Measurements from ENCODE around the gene DIAPH1.

DIAPH1 gene

DNA sequence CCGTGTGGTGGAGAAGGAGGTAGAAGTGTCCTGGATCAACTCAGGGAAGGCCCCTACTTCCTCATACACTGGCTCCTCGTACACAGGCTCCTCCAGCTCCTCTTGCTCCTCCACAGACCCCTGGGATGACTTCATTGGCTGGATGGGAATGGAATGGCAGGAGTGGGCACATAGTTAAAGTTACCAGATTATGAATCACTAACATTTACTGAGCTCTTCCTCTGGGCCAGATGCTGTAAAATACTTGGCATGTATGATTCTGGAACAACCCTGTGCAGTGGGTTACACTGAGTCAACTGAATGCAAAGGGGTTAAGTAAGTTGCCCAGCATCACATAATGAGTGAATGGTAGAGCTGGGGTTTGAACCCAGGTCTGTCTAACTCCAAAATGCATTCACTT, 35.5 kb upstream of the DIAPH1 start:
- Histone ChIP-seq H3K27me3 (ENCODE audit: control insufficient read depth in 1 of 2, insufficient read depth in 2 of 2, low read length in 2 of 2) (no peaks in the 10 kb centered on the region), H3K27ac (ENCODE audit: low read depth, low read length) (no peak overlapping the region), H3K4me1 (ENCODE audit: control insufficient read depth in 1 of 2, insufficient read depth in 2 of 2, low read length in 2 of 2) (peaks cover 11 to 13% of the 10 kb centered on the region in 2 donors), H3K9me3 (ENCODE audit: control insufficient read depth in 1 of 2, low read length in 2 of 2) (no peaks in the 10 kb centered on the region), H3K36me3 (ENCODE audit: control insufficient read depth in 1 of 2, insufficient read depth in 2 of 2, low read length in 2 of 2) (peaks cover 3 to 5% of the 10 kb centered on the region in 2 donors), H3K9ac (ENCODE audit: low read depth in 1 of 2, low read length in 2 of 2) (no peak overlapping the region), H3K4me3 (ENCODE audit: low read depth in 1 of 2, low read length in 2 of 2) (no peak overlapping the region)

DNA sequence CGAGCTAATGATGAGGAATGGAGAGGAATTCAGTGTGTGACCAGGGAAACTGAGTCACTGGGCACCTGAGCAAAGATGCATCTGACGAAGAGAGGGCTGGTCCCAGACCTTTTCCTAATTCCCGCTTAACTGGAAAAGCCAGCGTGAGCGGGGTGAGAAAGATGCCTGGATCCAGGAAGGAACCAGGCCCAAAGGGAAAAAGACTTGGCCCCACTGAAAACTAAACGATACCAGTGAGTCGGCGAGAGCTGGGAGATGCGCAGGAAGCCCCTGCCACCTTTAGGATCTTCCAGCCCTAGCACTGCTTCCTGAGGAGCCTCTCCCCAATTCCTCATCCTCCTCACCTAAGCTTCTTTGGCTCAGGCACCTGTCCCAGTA, 32.9 kb upstream of the DIAPH1 start:
- Histone ChIP-seq H3K27ac (ENCODE audit: low read depth, low read length) (no peak overlapping the region), H3K4me3 (ENCODE audit: low read depth in 1 of 2, low read length in 2 of 2) (peak overlapping the region; percentile 78 to 82), H3K9ac (ENCODE audit: low read depth in 1 of 2, low read length in 2 of 2) (peak overlapping the region; percentile 7 to 50), H3K4me1 (ENCODE audit: control insufficient read depth in 1 of 2, insufficient read depth in 2 of 2, low read length in 2 of 2) (peaks cover 11 to 13% of the 10 kb centered on the region in 2 donors), H3K27me3 (ENCODE audit: control insufficient read depth in 1 of 2, insufficient read depth in 2 of 2, low read length in 2 of 2) (no peaks in the 10 kb centered on the region), H3K36me3 (ENCODE audit: control insufficient read depth in 1 of 2, insufficient read depth in 2 of 2, low read length in 2 of 2) (peaks cover 0 to 5% of the 10 kb centered on the region in 2 donors), H3K9me3 (ENCODE audit: control insufficient read depth in 1 of 2, low read length in 2 of 2) (no peaks in the 10 kb centered on the region)

DNA sequence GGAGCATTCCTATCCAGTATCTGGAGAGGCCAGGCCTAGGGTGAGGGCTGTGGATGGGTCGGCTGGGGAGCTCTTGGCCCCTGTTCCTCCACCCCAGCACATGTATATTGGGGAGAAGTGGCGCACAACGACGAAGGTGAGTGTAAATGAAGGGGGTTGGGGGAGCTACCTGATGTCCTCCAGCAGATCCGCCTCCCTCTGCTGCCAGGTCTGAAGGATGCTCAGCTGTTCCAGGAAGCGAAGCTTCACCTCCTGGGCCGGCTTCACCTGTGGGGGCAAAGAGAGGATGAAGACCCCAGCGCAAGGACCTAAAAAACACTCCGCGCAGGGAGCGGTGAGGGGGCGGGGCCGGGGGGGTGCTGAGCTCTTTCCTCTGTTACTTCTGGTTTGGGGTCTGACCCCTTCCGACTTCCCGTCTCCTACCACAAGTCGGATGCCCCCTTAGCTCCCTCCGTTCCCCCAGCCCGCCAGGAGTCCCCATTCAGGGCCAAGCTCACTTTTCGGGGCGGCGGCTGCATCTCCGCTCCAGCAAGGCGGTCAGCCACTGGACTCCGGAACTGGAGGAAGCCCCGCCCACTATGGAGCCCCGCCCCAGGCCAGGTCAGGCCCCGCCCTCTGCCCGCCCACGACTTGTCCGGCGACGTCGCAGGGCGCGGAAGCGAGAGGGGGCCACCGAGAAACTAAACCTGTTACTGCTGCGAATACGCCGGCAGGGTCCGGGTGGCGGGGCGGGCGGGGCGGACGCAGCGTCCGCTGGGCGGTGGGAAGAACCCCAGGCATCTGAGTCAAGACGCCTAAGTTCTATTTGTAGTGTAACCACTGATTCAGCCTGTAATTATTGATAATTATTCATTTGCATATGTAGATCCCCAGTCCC, 32.3 kb upstream of the DIAPH1 start, which contains the start of gene FCHSD1:
Gene FCHSD1, minus strand, starts transcription at position 568 of the 877 bp plus-strand sequence. Its CDS starts 50 bp downstream, at position 518.
- no peaks in the 10 kb centered on the region for H3K9me3 ChIP-seq (ENCODE audit: control insufficient read depth in 1 of 2, low read length in 2 of 2)
- H3K27ac ChIP-seq (ENCODE audit: low read depth, low read length): no peak within 1 kb of the TSS
- H3K27me3 ChIP-seq (ENCODE audit: control insufficient read depth in 1 of 2, insufficient read depth in 2 of 2, low read length in 2 of 2): no peaks in the 10 kb centered on the region
- peak within 1 kb of the TSS; percentile 50 to 58 for H3K9ac ChIP-seq (ENCODE audit: low read depth in 1 of 2, low read length in 2 of 2)
- H3K4me1 ChIP-seq (ENCODE audit: control insufficient read depth in 1 of 2, insufficient read depth in 2 of 2, low read length in 2 of 2): peaks cover 11 to 13% of the 10 kb centered on the region in 2 donors
- peaks cover 0 to 12% of the 10 kb centered on the region in 2 donors for H3K36me3 ChIP-seq (ENCODE audit: control insufficient read depth in 1 of 2, insufficient read depth in 2 of 2, low read length in 2 of 2)
- H3K4me3 ChIP-seq (ENCODE audit: low read depth in 1 of 2, low read length in 2 of 2): peak within 1 kb of the TSS; percentile 78 to 82

DNA sequence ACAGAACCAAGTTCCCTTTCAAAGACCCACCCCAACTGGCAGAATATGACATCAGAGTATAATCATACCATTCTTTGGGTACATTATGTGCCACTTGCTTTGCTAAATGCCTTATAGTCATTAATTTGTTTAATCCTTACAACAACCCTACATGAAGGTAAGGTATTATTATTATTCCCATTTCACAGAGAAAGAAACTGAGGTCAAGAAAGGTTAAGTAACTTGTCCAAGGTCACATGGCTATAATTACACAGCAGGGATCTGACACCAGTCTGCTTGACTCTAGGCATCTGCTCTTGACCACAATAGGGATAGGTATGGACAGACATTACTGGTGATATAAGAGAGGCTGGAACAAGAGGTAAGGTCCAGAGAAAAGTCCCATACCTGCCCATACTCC, 31.2 kb upstream of the DIAPH1 start:
- H3K4me3 ChIP-seq (ENCODE audit: low read depth in 1 of 2, low read length in 2 of 2): no peak overlapping the region
- H3K9ac ChIP-seq (ENCODE audit: low read depth in 1 of 2, low read length in 2 of 2): no peak overlapping the region
- no peak overlapping the region for H3K27ac ChIP-seq (ENCODE audit: low read depth, low read length)
- H3K27me3 ChIP-seq (ENCODE audit: control insufficient read depth in 1 of 2, insufficient read depth in 2 of 2, low read length in 2 of 2): no peaks in the 10 kb centered on the region
- H3K9me3 ChIP-seq (ENCODE audit: control insufficient read depth in 1 of 2, low read length in 2 of 2): no peaks in the 10 kb centered on the region
- peaks cover 11 to 13% of the 10 kb centered on the region in 2 donors for H3K4me1 ChIP-seq (ENCODE audit: control insufficient read depth in 1 of 2, insufficient read depth in 2 of 2, low read length in 2 of 2)
- peaks cover 7 to 12% of the 10 kb centered on the region in 2 donors for H3K36me3 ChIP-seq (ENCODE audit: control insufficient read depth in 1 of 2, insufficient read depth in 2 of 2, low read length in 2 of 2)

DNA sequence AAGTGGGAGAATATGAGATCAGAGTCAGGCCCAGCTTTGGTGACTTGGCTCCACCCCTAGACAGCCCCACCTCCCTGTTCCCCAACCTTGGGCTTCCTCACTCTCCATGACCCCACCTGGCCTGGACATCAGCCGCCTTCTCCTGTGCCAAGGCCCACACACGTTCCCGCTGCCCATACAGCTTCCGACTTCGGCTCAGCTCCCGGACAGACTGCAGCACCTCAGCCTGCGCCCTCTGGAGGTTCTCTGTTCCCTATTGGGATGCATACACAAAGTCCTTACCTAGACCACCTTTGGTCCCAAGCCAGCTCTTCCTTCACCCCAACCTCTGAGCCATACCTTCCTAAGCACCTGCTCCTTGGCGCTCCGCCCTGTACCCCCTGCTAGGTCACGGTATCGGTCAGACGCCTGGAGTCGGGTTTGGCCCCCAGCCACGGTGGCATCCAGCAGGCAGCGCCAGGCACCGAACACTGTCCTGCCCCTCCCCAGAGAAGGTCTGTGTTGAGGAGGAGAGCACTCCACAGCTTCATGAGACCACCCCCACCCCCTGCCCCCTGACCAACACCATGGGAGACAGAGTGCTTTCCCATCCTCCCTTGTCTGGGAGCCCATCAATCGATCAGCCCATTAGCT, 30.4 kb upstream of the DIAPH1 start:
- Histone ChIP-seq H3K4me1 (ENCODE audit: control insufficient read depth in 1 of 2, insufficient read depth in 2 of 2, low read length in 2 of 2) (peaks cover 11 to 13% of the 10 kb centered on the region in 2 donors), H3K4me3 (ENCODE audit: low read depth in 1 of 2, low read length in 2 of 2) (no peak overlapping the region), H3K27me3 (ENCODE audit: control insufficient read depth in 1 of 2, insufficient read depth in 2 of 2, low read length in 2 of 2) (no peaks in the 10 kb centered on the region), H3K9me3 (ENCODE audit: control insufficient read depth in 1 of 2, low read length in 2 of 2) (no peaks in the 10 kb centered on the region), H3K36me3 (ENCODE audit: control insufficient read depth in 1 of 2, insufficient read depth in 2 of 2, low read length in 2 of 2) (peaks cover 12 to 20% of the 10 kb centered on the region in 2 donors), H3K27ac (ENCODE audit: low read depth, low read length) (no peak overlapping the region), H3K9ac (ENCODE audit: low read depth in 1 of 2, low read length in 2 of 2) (no peak overlapping the region)

DNA sequence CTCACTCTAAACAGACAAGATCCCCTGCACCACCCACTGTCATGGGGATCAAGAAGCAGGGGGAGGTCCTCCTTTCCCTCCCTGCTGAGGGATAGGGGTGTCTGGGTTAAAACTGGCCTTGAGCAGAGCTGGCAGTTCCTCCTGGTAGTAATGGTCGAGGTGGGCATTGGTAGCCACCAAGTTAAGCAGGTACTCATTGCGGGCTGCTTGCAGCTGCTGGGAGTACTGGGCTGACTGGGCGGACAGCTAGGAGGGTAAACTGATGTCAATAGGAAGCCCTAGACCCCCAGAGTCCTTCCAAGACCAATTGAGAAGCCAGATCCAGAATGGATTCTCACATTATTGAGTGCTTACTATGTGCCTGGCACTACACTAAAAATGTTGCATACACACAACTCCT, 29.1 kb upstream of the DIAPH1 start:
- H3K9ac ChIP-seq (ENCODE audit: low read depth in 1 of 2, low read length in 2 of 2): no peak overlapping the region
- no peaks in the 10 kb centered on the region for H3K9me3 ChIP-seq (ENCODE audit: control insufficient read depth in 1 of 2, low read length in 2 of 2)
- H3K27ac ChIP-seq (ENCODE audit: low read depth, low read length): no peak overlapping the region
- H3K36me3 ChIP-seq (ENCODE audit: control insufficient read depth in 1 of 2, insufficient read depth in 2 of 2, low read length in 2 of 2): peaks cover 13 to 24% of the 10 kb centered on the region in 2 donors
- no peaks in the 10 kb centered on the region for H3K27me3 ChIP-seq (ENCODE audit: control insufficient read depth in 1 of 2, insufficient read depth in 2 of 2, low read length in 2 of 2)
- peaks cover 11 to 13% of the 10 kb centered on the region in 2 donors for H3K4me1 ChIP-seq (ENCODE audit: control insufficient read depth in 1 of 2, insufficient read depth in 2 of 2, low read length in 2 of 2)
- H3K4me3 ChIP-seq (ENCODE audit: low read depth in 1 of 2, low read length in 2 of 2): no peak overlapping the region

DNA sequence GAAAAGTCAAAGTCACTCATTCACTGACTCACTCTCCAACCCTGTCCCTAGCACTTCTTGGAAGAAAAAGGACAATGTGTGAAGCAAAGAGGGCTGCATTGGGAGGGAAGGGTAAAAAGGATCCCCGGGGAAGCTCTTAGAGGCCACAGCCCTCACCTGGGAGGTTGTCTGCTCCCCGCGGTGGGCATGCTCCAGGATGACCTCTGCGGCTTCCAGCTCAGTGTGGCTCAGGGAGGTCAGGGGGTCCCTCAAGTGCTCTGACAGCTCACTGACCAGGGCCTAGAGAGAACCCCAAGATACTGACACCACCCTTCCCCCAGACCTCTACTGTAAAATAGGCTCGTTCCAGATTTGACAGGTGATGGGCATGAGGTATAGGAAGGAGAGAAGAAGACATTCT, 28.4 kb upstream of the DIAPH1 start:
- no peak overlapping the region for H3K27ac ChIP-seq (ENCODE audit: low read depth, low read length)
- H3K9me3 ChIP-seq (ENCODE audit: control insufficient read depth in 1 of 2, low read length in 2 of 2): no peaks in the 10 kb centered on the region
- peaks cover 13 to 24% of the 10 kb centered on the region in 2 donors for H3K36me3 ChIP-seq (ENCODE audit: control insufficient read depth in 1 of 2, insufficient read depth in 2 of 2, low read length in 2 of 2)
- H3K9ac ChIP-seq (ENCODE audit: low read depth in 1 of 2, low read length in 2 of 2): no peak overlapping the region
- H3K27me3 ChIP-seq (ENCODE audit: control insufficient read depth in 1 of 2, insufficient read depth in 2 of 2, low read length in 2 of 2): no peaks in the 10 kb centered on the region
- H3K4me1 ChIP-seq (ENCODE audit: control insufficient read depth in 1 of 2, insufficient read depth in 2 of 2, low read length in 2 of 2): peaks cover 11 to 13% of the 10 kb centered on the region in 2 donors
- H3K4me3 ChIP-seq (ENCODE audit: low read depth in 1 of 2, low read length in 2 of 2): no peak overlapping the region

DNA sequence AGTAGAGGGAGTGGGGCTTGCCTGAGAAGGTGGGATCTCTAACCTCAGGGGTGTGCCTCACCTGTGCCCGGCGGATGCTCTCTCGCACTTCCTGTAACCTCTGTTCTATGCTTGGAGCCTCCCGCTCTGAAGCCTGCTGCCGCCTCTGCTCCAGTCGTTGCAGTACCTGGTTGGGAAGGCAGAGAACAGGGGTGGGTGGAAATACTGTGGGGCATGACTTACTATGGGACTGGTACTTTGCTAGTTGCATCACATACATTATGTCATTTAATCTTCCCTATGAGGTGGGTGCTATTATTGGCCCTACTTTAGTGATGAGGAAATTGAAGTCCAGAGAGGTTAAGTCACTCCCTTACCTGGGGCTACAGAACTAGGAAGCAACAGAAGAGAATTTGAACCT, 27.2 kb upstream of the DIAPH1 start:
- Histone ChIP-seq H3K4me3 (ENCODE audit: low read depth in 1 of 2, low read length in 2 of 2) (no peak overlapping the region), H3K36me3 (ENCODE audit: control insufficient read depth in 1 of 2, insufficient read depth in 2 of 2, low read length in 2 of 2) (peaks cover 13 to 28% of the 10 kb centered on the region in 2 donors), H3K9me3 (ENCODE audit: control insufficient read depth in 1 of 2, low read length in 2 of 2) (no peaks in the 10 kb centered on the region), H3K9ac (ENCODE audit: low read depth in 1 of 2, low read length in 2 of 2) (no peak overlapping the region), H3K4me1 (ENCODE audit: control insufficient read depth in 1 of 2, insufficient read depth in 2 of 2, low read length in 2 of 2) (peaks cover 7 to 8% of the 10 kb centered on the region in 2 donors), H3K27me3 (ENCODE audit: control insufficient read depth in 1 of 2, insufficient read depth in 2 of 2, low read length in 2 of 2) (no peaks in the 10 kb centered on the region), H3K27ac (ENCODE audit: low read depth, low read length) (no peak overlapping the region)

DNA sequence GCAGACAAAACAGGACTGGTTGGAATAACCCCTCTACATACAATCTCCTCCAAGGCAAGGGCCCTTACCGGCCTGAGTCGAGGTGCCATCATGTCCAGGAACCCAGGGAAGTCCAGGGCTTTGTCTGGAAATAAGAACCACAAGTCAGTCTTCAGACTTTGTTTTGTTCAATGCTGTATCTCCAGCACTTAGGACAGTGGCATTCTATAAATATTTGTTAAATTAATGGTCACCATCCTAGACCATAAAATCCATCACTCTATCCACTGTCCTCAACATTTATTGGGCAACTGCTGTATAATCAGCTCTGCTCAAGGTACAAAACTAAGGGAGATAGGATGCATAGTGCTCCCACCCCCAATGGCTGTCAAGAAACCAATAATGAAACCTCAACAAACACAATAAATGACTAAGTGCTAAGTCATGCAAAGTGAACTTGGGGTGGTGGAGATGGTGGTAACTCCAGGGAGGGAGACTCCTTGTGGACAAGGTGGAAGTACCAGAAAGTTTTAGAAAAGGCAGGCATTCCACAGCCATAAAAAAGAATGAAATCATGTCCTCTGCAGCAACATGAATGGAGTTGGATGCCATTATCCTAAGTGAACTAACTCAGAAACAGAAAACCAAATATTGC, 23.0 kb upstream of the DIAPH1 start:
- Histone ChIP-seq H3K27me3 (ENCODE audit: control insufficient read depth in 1 of 2, insufficient read depth in 2 of 2, low read length in 2 of 2) (no peaks in the 10 kb centered on the region), H3K4me3 (ENCODE audit: low read depth in 1 of 2, low read length in 2 of 2) (no peak overlapping the region), H3K4me1 (ENCODE audit: control insufficient read depth in 1 of 2, insufficient read depth in 2 of 2, low read length in 2 of 2) (peaks cover 0 to 14% of the 10 kb centered on the region in 2 donors), H3K9ac (ENCODE audit: low read depth in 1 of 2, low read length in 2 of 2) (no peak overlapping the region), H3K27ac (ENCODE audit: low read depth, low read length) (no peak overlapping the region), H3K36me3 (ENCODE audit: control insufficient read depth in 1 of 2, insufficient read depth in 2 of 2, low read length in 2 of 2) (peaks cover 13 to 29% of the 10 kb centered on the region in 2 donors), H3K9me3 (ENCODE audit: control insufficient read depth in 1 of 2, low read length in 2 of 2) (no peaks in the 10 kb centered on the region)

DNA sequence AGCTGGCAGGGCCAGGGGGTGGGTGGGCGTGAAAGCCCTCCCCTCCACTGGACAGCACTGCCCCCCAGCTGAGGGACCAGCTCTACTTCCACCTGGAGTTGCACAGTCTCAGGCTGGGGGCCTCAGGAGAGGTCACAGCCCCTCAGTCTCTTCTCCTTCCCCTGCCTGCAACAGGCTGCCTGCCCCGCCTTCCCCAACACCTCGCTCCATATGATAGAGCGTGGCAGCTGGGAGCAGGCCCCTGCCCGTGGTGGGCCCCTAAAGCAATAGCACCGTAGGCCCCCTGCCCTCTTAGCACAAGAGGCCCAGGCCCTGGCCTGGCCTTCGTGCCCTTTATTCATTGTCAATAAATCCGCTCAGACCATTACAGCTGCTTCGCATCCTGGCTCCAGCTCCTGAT, 21.9 kb upstream of the DIAPH1 start:
- Histone ChIP-seq H3K27me3 (ENCODE audit: control insufficient read depth in 1 of 2, insufficient read depth in 2 of 2, low read length in 2 of 2) (no peaks in the 10 kb centered on the region), H3K4me1 (ENCODE audit: control insufficient read depth in 1 of 2, insufficient read depth in 2 of 2, low read length in 2 of 2) (peaks cover 4 to 22% of the 10 kb centered on the region in 2 donors), H3K36me3 (ENCODE audit: control insufficient read depth in 1 of 2, insufficient read depth in 2 of 2, low read length in 2 of 2) (peaks cover 10 to 19% of the 10 kb centered on the region in 2 donors), H3K27ac (ENCODE audit: low read depth, low read length) (no peak overlapping the region), H3K4me3 (ENCODE audit: low read depth in 1 of 2, low read length in 2 of 2) (no peak overlapping the region), H3K9me3 (ENCODE audit: control insufficient read depth in 1 of 2, low read length in 2 of 2) (no peaks in the 10 kb centered on the region), H3K9ac (ENCODE audit: low read depth in 1 of 2, low read length in 2 of 2) (no peak overlapping the region)

All from duodenal mucosa (tissue), 2 donors.